Measurements from ENCODE around the gene RARA.
"Not testable (repeated sequence)": the region's sequence is repeated elsewhere in the genome, so short reads cannot be mapped to it uniquely, and the experiment has no call there.

The RARA gene

GRCh38 chr17:40366861-40367518 lies 58.0 kb downstream of the RARA start:
- in situ Hi-C loops (cut with MboI; ENCODE audit: low sequenced_read_pairs): no loop called here

- in situ Hi-C loops (cut with MboI; ENCODE audit: low sequenced_read_pairs): not testable (repeated sequence)
These were observed 58.7 kb downstream of the RARA start for GRCh38 chr17:40367728-40368127.

- in situ Hi-C loops (cut with MboI; ENCODE audit: low sequenced_read_pairs): no loop called here
These were observed 60.9 kb downstream of the RARA start for GRCh38 chr17:40369923-40370322.

DNA sequence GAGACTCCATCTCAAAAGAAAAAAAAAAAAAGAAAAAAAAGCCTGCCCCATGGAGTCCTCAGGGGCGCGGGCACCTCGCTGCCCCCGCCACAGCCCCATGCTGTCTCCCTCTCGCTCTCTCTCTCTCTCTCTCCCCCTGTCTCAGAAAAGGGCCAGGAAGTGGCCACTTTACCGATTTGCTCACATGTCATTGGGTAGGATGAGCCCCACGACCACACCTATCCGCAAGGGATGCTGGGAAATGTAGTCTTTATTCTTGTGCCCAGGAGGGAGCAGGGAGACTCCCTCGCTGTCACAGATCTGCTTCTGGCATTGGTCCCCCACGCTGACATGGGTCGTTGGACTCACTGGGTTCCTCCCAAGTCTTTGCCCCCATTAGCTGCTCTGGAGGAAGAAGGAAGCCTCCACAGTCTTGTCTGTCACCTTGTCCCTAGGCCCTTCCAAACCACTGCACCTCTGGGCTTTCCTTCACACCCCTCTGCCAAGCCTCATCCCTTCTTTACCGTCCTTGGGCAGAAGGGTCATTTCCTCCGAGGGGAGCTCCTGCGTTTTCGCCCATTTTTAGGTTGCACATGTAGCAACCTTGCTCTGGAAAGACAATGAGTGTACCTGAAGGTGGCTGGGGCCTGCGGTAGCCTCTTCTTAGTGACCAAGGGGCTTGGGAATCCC lies 62.4 kb downstream of the RARA start:
- in situ Hi-C loops (cut with MboI; ENCODE audit: low sequenced_read_pairs): no loop called here

GRCh38 chr17:40372031-40372430 lies 63.1 kb downstream of the RARA start:
- in situ Hi-C loops (cut with MboI; ENCODE audit: low sequenced_read_pairs): no loop called here

DNA sequence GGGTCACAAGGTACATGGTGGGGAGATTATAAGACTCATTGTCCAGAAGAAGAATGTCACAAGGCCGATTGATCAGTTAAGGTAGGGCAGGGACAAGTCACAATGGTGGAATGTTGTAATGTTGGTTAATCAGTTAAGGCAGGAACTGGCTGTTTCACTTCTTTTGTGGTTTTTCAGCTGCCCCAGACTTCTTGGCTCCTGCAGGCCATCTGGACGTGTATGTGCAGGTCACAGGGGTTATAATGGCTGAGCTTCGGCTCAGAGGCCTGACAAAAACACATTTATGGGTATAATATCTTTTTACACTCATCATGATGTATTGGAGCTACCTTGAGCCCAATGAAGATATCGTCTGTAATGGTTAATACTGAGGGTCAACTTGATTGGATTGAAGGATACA lies 63.7 kb downstream of the RARA start:
- in situ Hi-C loops (cut with MboI; ENCODE audit: low sequenced_read_pairs): not testable (repeated sequence)

DNA sequence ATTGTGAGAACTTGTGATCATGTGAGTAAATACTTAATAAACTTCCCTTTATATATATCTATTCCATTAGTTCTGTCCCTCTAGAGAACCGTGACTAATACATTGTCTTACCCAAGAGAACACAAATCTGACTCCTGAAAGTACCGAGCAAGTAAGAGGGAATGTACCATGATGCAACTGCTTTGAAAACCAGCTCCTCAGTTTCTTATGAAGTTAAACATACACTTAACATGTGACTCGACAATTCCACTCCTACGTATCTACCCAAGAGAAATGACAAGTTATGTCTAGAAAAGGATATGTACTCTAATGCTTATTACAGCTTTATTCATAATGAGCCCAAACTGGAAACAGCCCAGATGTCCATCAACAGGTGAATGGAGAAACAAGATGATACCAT lies 64.3 kb downstream of the RARA start:
- in situ Hi-C loops (cut with MboI; ENCODE audit: low sequenced_read_pairs): no loop called here

- in situ Hi-C loops (cut with MboI; ENCODE audit: low sequenced_read_pairs): no loop called here
These were observed 65.0 kb downstream of the RARA start for GRCh38 chr17:40373999-40374398.

- in situ Hi-C loops (cut with MboI; ENCODE audit: low sequenced_read_pairs): no loop called here
These were observed 66.0 kb downstream of the RARA start for GRCh38 chr17:40374821-40375498.

GRCh38 chr17:40375786-40376185 lies 66.8 kb downstream of the RARA start:
- in situ Hi-C loops (cut with MboI; ENCODE audit: low sequenced_read_pairs): not testable (repeated sequence)

DNA sequence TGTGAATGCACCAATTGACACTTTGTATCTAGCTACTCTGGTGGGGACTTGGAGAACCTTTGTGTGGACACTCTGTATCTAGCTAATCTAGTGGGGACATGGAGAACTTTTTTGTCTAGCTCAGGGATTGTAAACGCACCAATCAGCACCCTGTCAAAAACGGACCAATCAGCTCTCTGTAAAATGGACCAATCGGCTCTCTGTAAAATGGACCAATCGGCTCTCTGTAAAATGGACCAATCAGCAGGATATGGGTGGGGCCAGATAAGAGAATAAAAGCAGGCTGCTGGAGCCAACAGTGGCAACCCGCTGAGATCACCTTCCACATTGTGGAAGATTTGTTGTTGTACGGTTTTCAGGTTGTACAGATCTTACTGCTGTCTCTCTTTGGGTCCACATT lies 67.6 kb downstream of the RARA start:
- in situ Hi-C loops (cut with MboI; ENCODE audit: low sequenced_read_pairs): not testable (repeated sequence)

- in situ Hi-C loops (cut with MboI; ENCODE audit: low sequenced_read_pairs): no loop called here
These were observed 68.9 kb downstream of the RARA start for GRCh38 chr17:40377832-40378231.

GRCh38 chr17:40378966-40379365 lies 70.0 kb downstream of the RARA start:
- in situ Hi-C loops (cut with MboI; ENCODE audit: low sequenced_read_pairs): no loop called here

DNA sequence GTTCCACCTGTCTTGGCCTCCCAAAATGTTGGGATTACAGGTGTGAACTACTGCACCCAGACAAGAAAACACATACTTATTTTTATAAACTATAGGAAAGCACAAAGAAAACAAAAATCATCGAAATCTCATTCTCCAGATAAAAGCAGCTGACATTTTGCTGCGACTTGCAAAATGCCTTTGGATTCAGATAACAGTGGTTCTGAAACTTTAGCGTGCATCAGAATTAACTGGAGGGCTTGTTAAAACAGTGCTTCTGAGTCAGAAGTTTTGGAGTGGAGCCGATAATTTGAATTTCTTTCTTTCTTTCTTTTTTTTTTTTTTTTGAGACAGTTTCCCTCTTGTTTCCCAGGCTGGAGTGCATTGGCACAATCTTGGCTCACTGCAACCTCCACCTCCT lies 73.3 kb downstream of the RARA start:
- in situ Hi-C loops (cut with MboI; ENCODE audit: low sequenced_read_pairs): no loop called here

- in situ Hi-C loops (cut with MboI; ENCODE audit: low sequenced_read_pairs): not testable (repeated sequence)
These were observed 77.6 kb downstream of the RARA start for GRCh38 chr17:40386555-40386954.

DNA sequence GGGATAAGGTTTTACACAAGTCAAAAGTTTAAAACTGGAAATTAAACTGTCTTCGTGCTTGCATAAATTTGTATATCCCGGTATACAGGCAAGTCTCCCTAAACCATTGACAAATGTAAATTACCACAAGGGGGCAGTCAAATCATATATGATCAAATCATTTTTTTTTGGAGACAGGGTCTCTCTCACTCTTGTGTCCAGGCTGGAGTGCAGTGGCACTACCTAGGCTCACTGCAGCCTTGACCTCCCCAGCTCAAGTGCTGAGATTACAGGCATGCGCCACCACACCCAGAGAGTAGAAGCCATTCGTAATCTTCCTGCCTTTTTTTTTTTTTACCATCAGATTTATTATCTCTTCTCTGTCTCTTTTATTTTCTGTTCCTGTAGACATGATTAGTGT lies 90.2 kb downstream of the RARA start:
- in situ Hi-C loops (cut with MboI; ENCODE audit: low sequenced_read_pairs): loop anchor here (10.0 kb wide), 1 partner anchor 136 kb away; no protein-coding TSS in a partner anchor

GRCh38 chr17:40402668-40403067 lies 93.7 kb downstream of the RARA start:
- in situ Hi-C loops (cut with MboI; ENCODE audit: low sequenced_read_pairs): no loop called here

GRCh38 chr17:40404003-40404402 lies 95.0 kb downstream of the RARA start:
- in situ Hi-C loops (cut with MboI; ENCODE audit: low sequenced_read_pairs): no loop called here

Measured in HL-60/S4 treated with phorbol 12-myristate 13-acetate at 8.2 ng/mL for 4 days and 3 days (cell line).